ENCODE results near the gene CYTH4.

Gene CYTH4

GRCh38 chr22:37270928-37271650 is 11.2 kb upstream of the CYTH4 start:
- DNase-seq (ENCODE audit: low read depth) = no peak

GRCh38 chr22:37273126-37273845 is 9.0 kb upstream of the CYTH4 start:
- DNase-seq (ENCODE audit: low read depth) = no peak

GRCh38 chr22:37273846-37274225 is 8.5 kb upstream of the CYTH4 start:
- no peak for DNase-seq (ENCODE audit: low read depth)

GRCh38 chr22:37274380-37274862 is 7.9 kb upstream of the CYTH4 start:
- no peak for DNase-seq (ENCODE audit: low read depth)

- no peak for DNase-seq (ENCODE audit: low read depth)
These were observed 7.2 kb upstream of the CYTH4 start for GRCh38 chr22:37275134-37275533.

GRCh38 chr22:37275622-37276021 is 6.7 kb upstream of the CYTH4 start:
- DNase-seq (ENCODE audit: low read depth) = no peak

GRCh38 chr22:37276776-37277175 is 5.5 kb upstream of the CYTH4 start:
- DNase-seq (ENCODE audit: low read depth) = no peak

- no peak for DNase-seq (ENCODE audit: low read depth)
These were observed 4.9 kb upstream of the CYTH4 start for GRCh38 chr22:37277384-37277783.

- no peak for DNase-seq (ENCODE audit: low read depth)
These were observed 4.0 kb upstream of the CYTH4 start for GRCh38 chr22:37278261-37278660.

- DNase-seq (ENCODE audit: low read depth) = no peak
These were observed 2.8 kb upstream of the CYTH4 start for GRCh38 chr22:37279331-37280181.

- no peak for DNase-seq (ENCODE audit: low read depth)
These were observed 1.6 kb upstream of the CYTH4 start for GRCh38 chr22:37280718-37281117.

GRCh38 chr22:37281195-37281594 is 1.1 kb upstream of the CYTH4 start:
- no peak for DNase-seq (ENCODE audit: low read depth)

- no peak for DNase-seq (ENCODE audit: low read depth)
These were observed 493 bp upstream of the CYTH4 start for GRCh38 chr22:37281646-37282384.

GRCh38 chr22:37283393-37283937 is 1.2 kb downstream of the CYTH4 start:
- DNase-seq (ENCODE audit: low read depth) = no peak

- DNase-seq (ENCODE audit: low read depth) = no peak
These were observed 2.0 kb downstream of the CYTH4 start for GRCh38 chr22:37284126-37284804.

GRCh38 chr22:37284805-37285355 is 2.6 kb downstream of the CYTH4 start:
- DNase-seq (ENCODE audit: low read depth) = no peak

- no peak for DNase-seq (ENCODE audit: low read depth)
These were observed 3.6 kb downstream of the CYTH4 start for GRCh38 chr22:37285937-37286336.

- no peak for DNase-seq (ENCODE audit: low read depth)
These were observed 5.2 kb downstream of the CYTH4 start for GRCh38 chr22:37287550-37287951.

- no peak for DNase-seq (ENCODE audit: low read depth)
These were observed 6.2 kb downstream of the CYTH4 start for GRCh38 chr22:37288521-37288920.

GRCh38 chr22:37289156-37289735 is 6.9 kb downstream of the CYTH4 start:
- no peak for DNase-seq (ENCODE audit: low read depth)
